Amniotic stem cell (primary cell): ENCODE measurements around the gene CPLX3.

Experiments used
- DNase-seq: peaks from one replicate; lab custom pipeline; 2025; lab: John Stamatoyannopoulos, UW

The CPLX3 gene

DNA sequence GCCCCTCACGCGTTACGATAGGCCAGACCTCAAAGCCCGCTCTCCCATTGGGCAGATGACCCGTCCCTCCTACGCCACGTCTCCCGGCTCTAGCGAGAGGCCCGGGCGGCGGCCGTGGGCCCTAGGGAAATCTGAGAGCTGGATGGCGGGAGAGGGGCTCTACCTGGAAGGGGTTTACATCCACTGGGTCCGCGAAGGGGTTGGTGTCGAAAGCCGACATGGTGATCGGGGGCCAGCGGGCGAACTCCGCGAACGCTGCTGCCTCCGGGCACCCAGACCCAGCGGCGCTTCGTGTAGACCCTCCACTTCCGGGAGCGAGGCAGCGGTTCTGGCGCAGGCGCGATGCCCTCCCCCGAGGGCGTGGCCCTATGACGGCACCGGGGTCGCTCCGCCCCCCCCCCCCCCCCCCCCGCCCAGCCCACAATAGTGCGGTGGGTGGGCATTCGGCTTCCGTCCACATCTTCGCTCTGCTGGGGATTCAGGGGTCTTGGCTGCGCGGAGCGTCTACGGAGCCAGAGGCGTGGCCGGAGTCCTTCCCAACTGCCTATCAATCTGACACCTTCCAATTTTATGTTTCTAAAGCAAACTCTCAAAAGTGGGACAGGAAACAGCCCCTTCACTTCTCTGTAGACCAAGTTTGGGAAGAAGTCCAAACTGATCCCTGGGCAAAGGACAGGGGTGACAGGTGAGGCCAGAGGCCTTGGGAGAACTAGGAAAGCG is 46.8 kb downstream of the CPLX3 start, which contains the start of gene SCAMP2:
TSS of gene SCAMP2 (minus strand) at position 330 of the 720 bp plus-strand sequence. CDS start at position 220, 110 bp downstream.
- DNase-seq = peak; percentile 85

- DNase-seq = no peak
These were observed 47.5 kb downstream of the CPLX3 start for GRCh38 chr15:74873756-74874424.

DNA sequence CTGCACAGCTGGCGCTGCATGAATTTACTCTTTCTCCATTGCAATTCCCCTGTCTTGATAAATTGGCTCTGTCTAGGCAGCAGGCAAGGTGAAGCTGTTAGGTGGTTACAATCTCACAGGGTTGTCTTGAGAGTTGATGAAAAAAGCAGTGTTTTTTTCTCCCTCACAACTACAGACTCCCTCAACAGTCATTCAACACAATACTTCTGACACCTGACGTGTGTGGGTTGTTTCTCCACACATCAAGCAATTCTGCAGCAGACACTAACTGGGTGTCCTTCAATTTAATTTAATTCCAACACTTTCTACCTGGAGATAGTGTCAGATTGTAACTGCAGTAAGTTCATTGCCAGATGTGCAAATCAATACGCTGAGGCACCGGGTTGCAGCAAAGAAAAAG is 51.8 kb downstream of the CPLX3 start:
- no peak for DNase-seq
